ENCODE measurements around the gene PLEKHA8. TPM values are rescaled to one million over a fixed set of nuclear protein-coding genes. Genes with fewer than 3 reads are reported as not detected.
"Not testable (repeated sequence)": the region's sequence is repeated elsewhere in the genome, so short reads cannot be mapped to it uniquely, and the experiment has no call there.

PLEKHA8 gene
- total RNA-seq, 4 donors from 2014 or later: 6.1 to 24.4 (median 11.5) TPM

- intact Hi-C loops (cut with DNase I; ENCODE audit: low total_unique reads): not testable (repeated sequence)
- DNase-seq: peak; percentile 32 to 54
Observed at GRCh38 chr7:30061786-30062185, 33.6 kb downstream of the PLEKHA8 start.

GRCh38 chr7:30062587-30062986 is 34.4 kb downstream of the PLEKHA8 start:
- no peak for DNase-seq
- no peaks in the 10 kb centered on the region for H3K27me3 ChIP-seq
- H3K27ac ChIP-seq: no peak overlapping the region
- no peaks in the 10 kb centered on the region for H3K9me3 ChIP-seq
- TF ChIP-seq CTCF (IDR thresholded peaks at IDR 0.05): peak; percentile 48 to 61 (median 54)
- no peak for TF ChIP-seq POLR2A (IDR thresholded peaks at IDR 0.05)
- no peak overlapping the region for H3K4me3 ChIP-seq
- H3K4me1 ChIP-seq: no peaks in the 10 kb centered on the region
- H3K36me3 ChIP-seq: no peaks in the 10 kb centered on the region
- intact Hi-C loops (cut with DNase I; ENCODE audit: low total_unique reads): no loop called here

More at GRCh38 chr7:30061786-30062185, 33.6 kb downstream of the PLEKHA8 start:
- peak; percentile 47 to 65 (median 55) for TF ChIP-seq CTCF (IDR thresholded peaks at IDR 0.05)
- not testable (repeated sequence) for H3K4me1 ChIP-seq, H3K36me3 ChIP-seq, H3K4me3 ChIP-seq, H3K27ac ChIP-seq, H3K9me3 ChIP-seq, H3K27me3 ChIP-seq

- Histone ChIP-seq H3K27me3 (no peaks in the 10 kb centered on the region), H3K9me3 (no peaks in the 10 kb centered on the region), H3K4me1 (no peaks in the 10 kb centered on the region), H3K27ac (no peak overlapping the region), H3K36me3 (no peaks in the 10 kb centered on the region), H3K4me3 (no peak overlapping the region)
- no peak for DNase-seq
- TF ChIP-seq CTCF (IDR thresholded peaks at IDR 0.05) (no peak), POLR2A (IDR thresholded peaks at IDR 0.05) (no peak)
- intact Hi-C loops (cut with DNase I; ENCODE audit: low total_unique reads): no loop called here
Observed at GRCh38 chr7:30065746-30066145, 37.5 kb downstream of the PLEKHA8 start.

GRCh38 chr7:30066687-30067086 is 38.5 kb downstream of the PLEKHA8 start:
- Histone ChIP-seq H3K36me3 (no peaks in the 10 kb centered on the region), H3K9me3 (no peaks in the 10 kb centered on the region), H3K27ac (no peak overlapping the region), H3K4me3 (no peak overlapping the region), H3K4me1 (no peaks in the 10 kb centered on the region), H3K27me3 (no peaks in the 10 kb centered on the region)
- DNase-seq: no peak
- intact Hi-C loops (cut with DNase I; ENCODE audit: low total_unique reads): no loop called here
- TF ChIP-seq POLR2A (IDR thresholded peaks at IDR 0.05) (no peak), CTCF (IDR thresholded peaks at IDR 0.05) (no peak)

- Histone ChIP-seq H3K27ac (peak overlapping the region in 1 of 2 donors; percentile 19), H3K36me3 (no peaks in the 10 kb centered on the region), H3K27me3 (no peaks in the 10 kb centered on the region), H3K9me3 (no peaks in the 10 kb centered on the region), H3K4me3 (no peak overlapping the region), H3K4me1 (no peaks in the 10 kb centered on the region)
- TF ChIP-seq CTCF (IDR thresholded peaks at IDR 0.05) (no peak), POLR2A (IDR thresholded peaks at IDR 0.05) (no peak)
- intact Hi-C loops (cut with DNase I; ENCODE audit: low total_unique reads): no loop called here
- peak in 1 of 2 donors; percentile 15 for DNase-seq
Observed at GRCh38 chr7:30068117-30068516, 39.9 kb downstream of the PLEKHA8 start.
